GM19240 (cell line): ENCODE results near the gene ZNF821.
"Not testable (repeated sequence)": the region's sequence is repeated elsewhere in the genome, so short reads cannot be mapped to it uniquely, and the experiment has no call there.

Source experiments
- DNase-seq: peaks from one replicate; pipeline ENCODE4 v3.0.0; 2011; ENCODE audit warnings: low spot score; ENCODE audit not compliant: insufficient read length

The ZNF821 gene, protein sequence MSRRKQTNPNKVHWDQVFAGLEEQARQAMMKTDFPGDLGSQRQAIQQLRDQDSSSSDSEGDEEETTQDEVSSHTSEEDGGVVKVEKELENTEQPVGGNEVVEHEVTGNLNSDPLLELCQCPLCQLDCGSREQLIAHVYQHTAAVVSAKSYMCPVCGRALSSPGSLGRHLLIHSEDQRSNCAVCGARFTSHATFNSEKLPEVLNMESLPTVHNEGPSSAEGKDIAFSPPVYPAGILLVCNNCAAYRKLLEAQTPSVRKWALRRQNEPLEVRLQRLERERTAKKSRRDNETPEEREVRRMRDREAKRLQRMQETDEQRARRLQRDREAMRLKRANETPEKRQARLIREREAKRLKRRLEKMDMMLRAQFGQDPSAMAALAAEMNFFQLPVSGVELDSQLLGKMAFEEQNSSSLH

DNA sequence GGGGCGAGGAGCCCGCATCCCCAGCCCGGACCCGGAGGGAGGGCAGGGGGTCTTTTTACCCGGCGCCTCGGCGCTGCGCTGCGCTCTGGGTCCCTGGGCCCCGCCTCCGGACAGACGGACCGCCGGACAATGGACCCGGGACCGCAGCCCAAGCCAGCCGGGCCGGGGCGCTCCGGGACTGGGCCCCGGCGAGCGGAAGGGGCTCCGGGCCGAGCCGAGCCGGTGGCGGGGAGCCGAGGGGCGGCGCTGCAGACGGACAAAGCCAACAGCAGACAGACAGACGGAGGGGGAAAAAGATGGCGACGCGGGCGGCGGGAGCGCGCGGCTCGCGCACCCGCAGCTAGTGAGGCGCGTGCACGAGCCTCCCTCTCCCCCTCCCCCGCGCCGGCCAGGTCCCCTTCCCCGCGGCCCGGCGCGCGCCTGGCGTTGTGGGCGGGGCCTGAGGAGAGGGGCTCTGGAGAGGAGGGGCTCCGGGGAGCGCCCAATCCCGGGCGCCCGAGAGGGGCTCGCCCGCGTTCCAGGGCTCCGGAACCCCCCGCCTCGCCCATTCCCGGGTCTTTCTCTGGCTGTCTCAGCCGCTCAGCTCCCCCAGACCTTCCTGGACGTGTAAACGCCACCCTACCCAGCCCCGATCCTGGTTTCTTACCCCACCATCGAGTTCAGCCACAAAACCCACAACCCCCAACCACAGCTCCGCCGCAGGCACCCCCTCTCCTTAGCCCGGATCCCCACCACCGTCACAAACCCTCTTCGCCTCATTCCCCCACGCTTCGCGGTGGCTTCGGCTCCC is at the start of gene ZNF821:
TSS of gene ZNF821 (minus strand) at position 334 of the 790 bp plus-strand sequence. CDS start 4,236 bp downstream, outside the sequence.
- peak; percentile 57 for DNase-seq

DNA sequence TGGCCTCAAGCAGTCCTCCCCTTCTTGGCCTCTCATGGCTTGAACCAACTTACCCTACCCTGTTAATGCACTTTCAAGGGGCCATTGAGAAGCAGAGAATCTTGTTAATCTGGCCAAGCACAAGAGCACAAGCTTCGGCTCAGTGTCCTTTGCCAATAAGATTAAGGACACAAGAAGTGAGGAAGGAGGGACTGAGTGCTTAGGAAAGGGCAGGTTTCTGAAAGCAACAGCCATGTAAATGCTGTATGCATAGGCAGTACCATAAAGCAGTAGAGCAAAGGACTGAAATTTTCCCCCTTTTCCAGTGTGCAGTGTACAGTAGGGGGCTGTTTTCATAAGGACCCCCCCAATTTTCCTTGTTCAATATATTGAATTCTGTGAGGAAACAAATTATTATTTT is 49.0 kb upstream of the ZNF821 start:
- DNase-seq, result no peak

GRCh38 chr16:71931599-71931998 is 47.6 kb upstream of the ZNF821 start:
- no peak for DNase-seq

DNA sequence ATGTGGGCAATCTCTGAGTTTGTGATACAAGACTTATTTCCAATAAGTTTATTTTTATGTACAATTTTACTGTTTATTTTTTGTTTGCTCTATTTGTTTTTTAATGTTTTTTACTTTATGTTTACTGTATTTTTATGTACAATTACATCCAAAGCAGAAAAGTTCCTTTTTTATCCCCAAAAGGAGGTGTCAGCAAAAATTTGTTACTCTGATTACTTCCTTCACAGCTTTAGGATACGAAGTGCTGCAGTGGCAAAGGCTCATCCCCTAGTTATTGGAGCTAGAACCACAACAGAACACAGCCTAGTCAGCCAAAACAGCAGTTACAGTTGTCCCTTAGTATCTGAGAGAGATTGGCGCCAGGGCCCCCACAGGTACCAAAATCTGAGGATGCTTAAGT is 47.0 kb upstream of the ZNF821 start:
- no peak for DNase-seq

GRCh38 chr16:71930013-71930563 is 46.1 kb upstream of the ZNF821 start:
- DNase-seq, result no peak

GRCh38 chr16:71929048-71929447 is 45.1 kb upstream of the ZNF821 start:
- DNase-seq, result no peak

GRCh38 chr16:71927787-71928186 is 43.8 kb upstream of the ZNF821 start:
- no peak for DNase-seq

DNA sequence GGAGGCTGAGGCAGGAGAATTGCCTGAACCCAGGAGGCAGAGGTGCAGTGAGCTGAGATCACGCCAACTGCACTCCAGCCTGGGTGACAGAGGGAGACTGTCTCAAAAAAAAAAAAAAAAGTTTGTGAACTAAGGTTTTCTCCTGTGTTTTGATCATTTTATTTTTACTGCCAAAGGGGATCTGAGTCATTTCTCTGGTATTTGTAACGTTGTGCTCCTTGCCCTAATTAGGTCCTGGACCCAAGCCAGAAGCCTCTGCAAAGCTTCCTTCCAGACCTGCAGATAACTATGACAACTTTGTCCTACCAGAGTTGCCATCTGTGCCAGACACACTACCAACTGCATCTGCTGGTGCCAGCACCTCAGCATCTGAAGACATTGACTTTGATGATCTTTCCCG is 43.4 kb upstream of the ZNF821 start:
- DNase-seq, result no peak

GRCh38 chr16:71924710-71925109 is 40.7 kb upstream of the ZNF821 start:
- DNase-seq, result no peak

DNA sequence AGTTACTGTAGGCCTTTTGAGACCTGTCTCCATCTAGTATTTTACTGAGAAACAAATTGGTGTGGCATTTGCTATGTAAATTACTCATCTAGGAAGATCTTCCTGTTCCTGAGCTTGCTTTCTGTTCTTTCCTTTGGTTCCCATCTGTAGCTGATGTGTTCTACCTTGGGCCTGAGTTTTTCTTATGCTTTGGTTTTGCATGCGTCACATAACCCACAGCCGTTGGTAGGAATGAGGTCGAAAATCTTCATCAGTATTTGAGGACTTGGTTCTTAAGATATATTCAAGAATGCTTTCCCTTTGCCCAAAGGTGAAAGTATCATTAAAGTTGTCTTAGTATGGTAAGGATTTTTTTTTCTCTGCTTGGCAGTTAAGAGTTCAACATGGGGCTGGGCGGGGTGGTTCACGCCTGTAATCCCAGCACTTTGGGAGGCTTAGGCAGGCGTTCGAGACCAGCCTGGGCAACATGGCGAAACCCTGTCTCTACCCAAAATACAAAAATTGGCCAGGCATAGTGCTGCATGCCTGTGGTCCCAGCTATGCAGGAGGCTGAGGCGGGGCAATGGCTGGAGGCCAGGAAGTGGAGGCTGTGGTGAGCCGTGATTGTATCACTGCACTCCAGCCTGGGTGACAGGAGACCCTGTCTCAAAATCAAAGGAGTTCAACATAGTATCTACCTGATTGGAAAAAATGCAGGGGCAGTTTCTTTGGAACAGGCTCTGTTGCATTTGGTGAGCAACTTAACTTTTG is 40.1 kb upstream of the ZNF821 start:
- no peak for DNase-seq

GRCh38 chr16:71920658-71921057 is 36.7 kb upstream of the ZNF821 start:
- no peak for DNase-seq

DNA sequence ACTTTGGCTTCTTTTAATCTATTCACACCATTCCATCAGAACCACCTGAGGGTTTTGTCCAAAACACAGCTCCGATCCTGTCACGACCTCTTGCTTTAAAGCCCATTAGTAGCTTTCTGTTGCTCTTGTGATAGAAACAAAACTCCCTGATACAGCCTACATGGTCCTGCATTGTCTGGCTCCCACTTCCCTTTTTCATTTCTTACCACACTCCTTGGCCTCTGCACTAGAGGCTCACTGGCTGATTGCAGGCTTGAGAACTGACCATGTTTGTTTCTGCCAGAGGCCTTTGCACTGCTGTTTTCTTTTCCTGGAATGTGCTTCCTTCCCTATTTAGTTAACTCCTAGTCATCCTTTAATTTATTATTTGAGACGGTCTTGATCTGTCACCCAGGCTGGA is 35.1 kb upstream of the ZNF821 start:
- peak; percentile 38 for DNase-seq

DNA sequence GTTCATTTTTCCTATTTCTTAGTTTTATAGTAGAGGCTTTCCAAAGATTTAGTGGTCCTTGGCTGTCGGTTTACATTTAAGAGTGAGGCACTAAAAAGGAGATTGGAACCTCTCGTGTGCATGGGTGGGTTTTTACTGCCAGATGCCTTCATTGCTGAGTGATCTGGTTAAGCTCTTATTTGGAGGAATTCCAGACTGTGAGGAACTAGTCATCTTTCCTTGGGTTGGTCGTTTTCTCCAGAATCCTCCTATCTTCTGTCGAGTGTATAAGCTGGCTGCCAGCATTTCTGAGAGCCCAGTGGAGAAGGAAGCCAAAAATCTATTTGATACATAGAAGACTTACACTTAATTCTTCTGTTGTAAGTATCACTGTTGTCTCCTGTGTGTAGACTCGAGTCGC is 33.9 kb upstream of the ZNF821 start:
- no peak for DNase-seq

DNA sequence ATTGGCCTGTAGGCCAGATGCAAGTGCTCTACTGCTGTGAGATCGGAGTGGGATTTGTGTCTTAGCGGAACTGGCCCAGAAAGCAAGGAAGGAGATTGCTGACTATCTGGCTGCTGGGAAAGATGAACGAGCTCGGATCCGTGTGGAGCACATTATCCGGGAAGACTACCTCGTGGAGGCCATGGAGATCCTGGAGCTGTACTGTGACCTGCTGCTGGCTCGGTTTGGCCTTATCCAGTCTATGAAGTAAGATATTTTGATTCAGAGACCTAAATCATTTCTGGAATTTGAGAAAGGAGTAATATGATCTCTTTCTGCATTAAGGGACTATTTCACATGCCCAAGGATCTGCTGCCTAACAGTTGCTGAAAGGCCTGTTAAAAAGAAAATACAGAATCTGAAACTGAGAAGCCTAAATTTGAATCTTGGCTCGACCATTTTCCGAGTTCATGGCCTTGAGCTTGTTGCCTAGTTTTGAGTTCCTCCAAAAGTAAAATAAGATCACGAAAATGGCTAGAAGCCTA is 32.5 kb upstream of the ZNF821 start:
- no peak for DNase-seq

GRCh38 chr16:71915350-71915749 is 31.4 kb upstream of the ZNF821 start:
- DNase-seq, result no peak

GRCh38 chr16:71914802-71915201 is 30.8 kb upstream of the ZNF821 start:
- DNase-seq, result no peak

DNA sequence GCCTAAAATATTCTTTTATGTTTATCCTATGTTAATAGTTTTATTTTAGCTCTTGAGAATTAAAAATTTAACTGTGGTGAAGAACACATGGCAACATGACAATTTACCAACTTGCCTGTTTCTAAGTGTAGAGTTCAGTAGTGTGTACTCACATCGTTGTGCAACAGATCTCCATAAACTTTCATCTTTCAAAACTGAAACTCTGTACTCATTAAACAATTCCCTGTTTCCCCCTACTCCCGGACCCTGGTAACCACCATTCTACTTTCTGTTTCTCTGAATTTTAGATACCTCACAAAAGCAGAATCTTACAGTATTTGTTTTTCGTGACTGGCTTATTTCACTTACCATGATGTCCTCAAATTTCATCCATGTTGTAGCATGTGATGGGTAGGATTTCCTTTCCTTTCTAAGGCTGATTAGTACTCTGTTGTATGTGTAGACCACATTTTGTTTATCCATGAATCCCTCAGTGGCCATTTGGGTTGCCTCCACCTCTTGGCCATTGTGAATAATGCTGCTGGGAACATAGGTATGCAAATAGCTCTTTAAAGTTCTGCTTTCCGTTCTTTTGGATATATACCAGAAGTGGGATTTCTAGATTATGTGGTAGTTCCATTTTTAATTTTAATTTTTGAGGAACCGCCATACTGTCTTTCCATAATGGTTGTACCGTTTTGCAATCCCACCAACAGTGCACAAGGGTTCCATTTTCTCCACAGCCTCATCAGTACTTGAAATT is 28.7 kb upstream of the ZNF821 start:
- DNase-seq, result no peak

GRCh38 chr16:71911121-71911520 is 27.1 kb upstream of the ZNF821 start:
- no peak for DNase-seq

GRCh38 chr16:71905765-71906164 is 21.8 kb upstream of the ZNF821 start:
- not testable (repeated sequence) for DNase-seq

- DNase-seq, result no peak
Measured at GRCh38 chr16:71904239-71904638, 20.3 kb upstream of the ZNF821 start.

DNA sequence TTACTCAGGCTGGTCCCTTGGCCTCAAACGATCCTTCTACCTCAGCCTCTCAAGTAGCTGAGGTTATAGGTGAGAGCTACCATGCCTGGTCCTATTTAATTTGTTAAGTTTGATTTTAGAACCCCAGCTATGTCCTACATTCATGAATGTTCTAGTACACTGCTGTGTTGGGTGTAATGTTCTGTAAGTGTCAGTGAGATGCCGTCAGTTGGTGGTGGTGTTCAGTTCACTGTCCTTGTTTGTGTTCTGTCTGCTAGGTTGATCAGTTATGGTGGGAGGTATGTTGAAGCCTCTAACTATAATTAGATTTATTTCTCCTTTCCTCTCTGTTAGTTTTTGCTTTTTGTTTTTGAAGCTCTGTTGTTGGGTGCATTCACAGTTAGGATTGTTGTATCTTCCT is 19.6 kb upstream of the ZNF821 start:
- DNase-seq, result no peak
